Adipocyte (in vitro differentiated cells): Measurements from ENCODE around the gene DIPK1B.

ENCODE experiments used
- DNase-seq: peaks from one replicate; pipeline ENCODE4 v3.0.0-alpha.2; 2015; ENCODE audit warnings: low read depth
- H3K27me3 ChIP-seq: replicated peaks from 2 replicates; pipeline ENCODE4 v1.7.0; 2013; ENCODE audit warnings: mild to moderate bottlenecking, low read length, moderate library complexity; ENCODE audit not compliant: control insufficient read depth, insufficient read depth
- H3K36me3 ChIP-seq: 2 replicates; pipeline ENCODE4 v1.7.0; 2013; ENCODE audit warnings: low read length, mild to moderate bottlenecking, moderate library complexity; ENCODE audit not compliant: control insufficient read depth, insufficient read depth, severe bottlenecking
- H3K4me1 ChIP-seq: 2 replicates; pipeline ENCODE4 v1.7.0; 2013; ENCODE audit warnings: mild to moderate bottlenecking, low read length, moderate library complexity; ENCODE audit not compliant: control insufficient read depth, insufficient read depth
- H3K4me3 ChIP-seq: 2 replicates; pipeline ENCODE4 v1.7.0; 2013; ENCODE audit warnings: mild to moderate bottlenecking, low read length, moderate library complexity
- H3K9ac ChIP-seq: 2 replicates; pipeline ENCODE4 v1.7.0; 2013; ENCODE audit warnings: mild to moderate bottlenecking, low read length, moderate library complexity
- H3K9me3 ChIP-seq: 2 replicates; pipeline ENCODE4 v1.7.0; 2013; ENCODE audit warnings: mild to moderate bottlenecking, low read length, moderate library complexity; ENCODE audit not compliant: control insufficient read depth

The DIPK1B gene

GRCh38 chr9:136726118-136726517, 13.7 kb downstream of the DIPK1B start:
- H3K27me3 ChIP-seq: no peaks in the 10 kb centered on the region
- peak overlapping the region; percentile 88 for H3K9ac ChIP-seq
- DNase-seq: no peak
- no peaks in the 10 kb centered on the region for H3K9me3 ChIP-seq
- H3K4me3 ChIP-seq: peak overlapping the region; percentile 85
- peaks cover 27% of the 10 kb centered on the region for H3K4me1 ChIP-seq
- peaks cover 44% of the 10 kb centered on the region for H3K36me3 ChIP-seq

GRCh38 chr9:136726631-136727191, 14.3 kb downstream of the DIPK1B start:
- DNase-seq: peak; percentile 53
- no peaks in the 10 kb centered on the region for H3K27me3 ChIP-seq
- peaks cover 44% of the 10 kb centered on the region for H3K36me3 ChIP-seq
- H3K4me3 ChIP-seq: peak overlapping the region; percentile 85
- H3K9ac ChIP-seq: peak overlapping the region; percentile 88
- H3K9me3 ChIP-seq: no peaks in the 10 kb centered on the region
- peaks cover 27% of the 10 kb centered on the region for H3K4me1 ChIP-seq

GRCh38 chr9:136728080-136728547, 15.7 kb downstream of the DIPK1B start:
- H3K9me3 ChIP-seq: no peaks in the 10 kb centered on the region
- peaks cover 27% of the 10 kb centered on the region for H3K4me1 ChIP-seq
- no peaks in the 10 kb centered on the region for H3K27me3 ChIP-seq
- peak; percentile 94 for DNase-seq
- peak overlapping the region; percentile 88 for H3K9ac ChIP-seq
- peaks cover 38% of the 10 kb centered on the region for H3K36me3 ChIP-seq
- H3K4me3 ChIP-seq: peak overlapping the region; percentile 85

- H3K4me1 ChIP-seq: peaks cover 27% of the 10 kb centered on the region
- DNase-seq: peak; percentile 66
- H3K4me3 ChIP-seq: peak overlapping the region; percentile 85
- no peaks in the 10 kb centered on the region for H3K9me3 ChIP-seq
- peaks cover 33% of the 10 kb centered on the region for H3K36me3 ChIP-seq
- no peaks in the 10 kb centered on the region for H3K27me3 ChIP-seq
- H3K9ac ChIP-seq: peak overlapping the region; percentile 88
Observed at GRCh38 chr9:136728548-136729123, 16.3 kb downstream of the DIPK1B start.

- Histone ChIP-seq H3K9me3 (no peaks in the 10 kb centered on the region), H3K36me3 (peaks cover 28% of the 10 kb centered on the region), H3K27me3 (no peaks in the 10 kb centered on the region), H3K9ac (peak overlapping the region; percentile 88), H3K4me3 (peak overlapping the region; percentile 85), H3K4me1 (peaks cover 27% of the 10 kb centered on the region)
- no peak for DNase-seq
Observed at GRCh38 chr9:136729144-136729543, 16.8 kb downstream of the DIPK1B start.

DNA sequence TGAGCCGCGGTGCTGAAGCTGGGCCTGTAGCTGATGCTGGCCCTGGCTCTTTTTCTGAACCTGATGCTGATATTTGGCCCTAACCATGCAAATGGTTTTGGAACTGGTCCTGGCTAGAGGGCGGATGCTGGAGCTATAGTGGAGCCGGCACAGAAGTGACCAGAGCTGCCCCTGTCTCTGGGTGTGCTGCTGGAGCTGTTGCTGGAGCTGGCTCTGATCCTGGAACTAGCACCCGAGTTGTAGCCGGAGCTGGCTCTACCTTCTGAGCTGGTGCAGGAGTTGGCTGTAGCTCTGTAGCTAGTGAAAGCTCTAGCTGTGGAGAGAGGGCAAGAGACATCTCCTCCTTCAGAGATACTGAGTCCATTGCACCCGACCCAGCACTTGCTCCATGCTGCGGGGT, 17.6 kb downstream of the DIPK1B start:
- no peaks in the 10 kb centered on the region for H3K9me3 ChIP-seq
- no peak for DNase-seq
- H3K4me1 ChIP-seq: peaks cover 27% of the 10 kb centered on the region
- no peak overlapping the region for H3K4me3 ChIP-seq
- H3K9ac ChIP-seq: no peak overlapping the region
- peaks cover 20% of the 10 kb centered on the region for H3K36me3 ChIP-seq
- no peaks in the 10 kb centered on the region for H3K27me3 ChIP-seq

GRCh38 chr9:136732444-136733178, 20.2 kb downstream of the DIPK1B start:
- Histone ChIP-seq H3K9ac (no peak overlapping the region), H3K4me3 (no peak overlapping the region), H3K4me1 (peaks cover 10% of the 10 kb centered on the region), H3K36me3 (no peaks in the 10 kb centered on the region), H3K9me3 (no peaks in the 10 kb centered on the region), H3K27me3 (no peaks in the 10 kb centered on the region)
- no peak for DNase-seq

DNA sequence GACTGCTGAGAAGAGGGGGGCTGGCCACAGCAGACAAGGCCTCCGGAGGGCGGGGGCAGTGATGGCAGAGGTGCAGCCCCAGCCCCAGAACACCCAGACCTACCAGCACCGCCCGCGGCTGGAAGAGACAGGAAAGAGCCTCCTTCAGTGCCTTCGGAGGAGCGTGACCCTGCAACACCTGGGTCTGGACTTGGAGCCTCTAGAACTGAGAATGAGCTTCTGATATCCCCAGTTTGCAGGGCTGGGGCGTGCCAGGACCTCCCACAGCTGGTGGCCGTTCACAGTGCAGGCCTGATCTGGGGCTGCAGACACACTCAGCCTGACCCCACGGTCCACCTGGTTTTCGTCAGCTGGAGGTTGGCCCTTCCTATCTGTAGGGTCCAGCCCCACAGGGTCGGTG, 21.2 kb downstream of the DIPK1B start:
- no peaks in the 10 kb centered on the region for H3K36me3 ChIP-seq
- H3K4me3 ChIP-seq: no peak overlapping the region
- H3K27me3 ChIP-seq: peaks cover 8% of the 10 kb centered on the region
- H3K4me1 ChIP-seq: peaks cover 10% of the 10 kb centered on the region
- DNase-seq: no peak
- no peaks in the 10 kb centered on the region for H3K9me3 ChIP-seq
- H3K9ac ChIP-seq: no peak overlapping the region

GRCh38 chr9:136734837-136735496, 22.6 kb downstream of the DIPK1B start:
- H3K9ac ChIP-seq: no peak overlapping the region
- H3K4me1 ChIP-seq: no peaks in the 10 kb centered on the region
- DNase-seq: no peak

GRCh38 chr9:136735812-136736480, 23.6 kb downstream of the DIPK1B start:
- Histone ChIP-seq H3K9me3 (no peaks in the 10 kb centered on the region), H3K27me3 (peaks cover 31% of the 10 kb centered on the region), H3K36me3 (no peaks in the 10 kb centered on the region), H3K9ac (no peak overlapping the region), H3K4me1 (peaks cover under 1% of the 10 kb centered on the region), H3K4me3 (no peak overlapping the region)
- DNase-seq: no peak

More at GRCh38 chr9:136734837-136735496, 22.6 kb downstream of the DIPK1B start:
- Histone ChIP-seq H3K9me3 (no peaks in the 10 kb centered on the region), H3K4me3 (no peak overlapping the region), H3K27me3 (peaks cover 21% of the 10 kb centered on the region), H3K36me3 (no peaks in the 10 kb centered on the region)

GRCh38 chr9:136738960-136739359, 26.6 kb downstream of the DIPK1B start:
- Histone ChIP-seq H3K9ac (no peak overlapping the region), H3K4me1 (peaks cover 11% of the 10 kb centered on the region), H3K4me3 (no peak overlapping the region), H3K36me3 (no peaks in the 10 kb centered on the region), H3K9me3 (no peaks in the 10 kb centered on the region), H3K27me3 (peaks cover 49% of the 10 kb centered on the region)
- DNase-seq: no peak
